ENCODE data around the gene MYB. TPM values are rescaled to one million over a fixed set of nuclear protein-coding genes. Genes with fewer than 3 reads are reported as not detected.
A peak's percentile ranks its signal among the peaks of the same experiment; 100 is the strongest.

MYB gene
- total and polyA plus RNA-seq, 2 experiments from 2014 or later: 4.2 to 7.9 TPM

DNA sequence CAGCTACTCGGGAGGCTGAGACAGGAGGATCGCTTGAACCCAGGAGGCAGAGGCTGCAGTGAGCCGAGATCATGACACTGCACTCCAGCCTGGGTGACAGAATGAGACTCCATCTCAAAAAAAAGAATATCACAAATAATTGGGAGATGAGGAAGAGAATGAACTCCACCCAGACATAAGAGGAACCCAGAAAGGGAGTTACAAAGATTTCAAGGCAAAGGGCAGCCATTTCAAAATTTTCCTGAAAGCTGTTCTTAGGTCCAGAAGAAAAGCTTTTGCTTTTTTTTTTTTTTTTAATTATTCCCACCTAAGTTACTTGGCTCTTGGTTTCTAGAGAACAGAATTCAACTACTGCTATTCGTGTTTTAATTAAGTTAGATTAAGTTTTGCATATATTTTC lies 23.8 kb downstream of the MYB start (continued):
- TF ChIP-seq ZNF462 (CRISPR knock-in tag; IDR thresholded peaks at IDR 0.05): no peak

- DNase-seq (ENCODE audit: low spot score) (peak; percentile 10), ATAC-seq (peak; percentile 56)
- Mint-ChIP-seq H3K4me1 (no peaks in the 10 kb centered on the region; the same call in 2 of the 3 replicates), H3K27me3 (ENCODE audit: insufficient read depth, low read depth, poor library complexity) (no peaks in the 10 kb centered on the region), H3K4me3 (no peak overlapping the region), H3K9me3 (peaks cover 12% of the 10 kb centered on the region), H3K27ac (no peak overlapping the region), H3K36me3 (ENCODE audit: low read depth) (peaks cover 25% of the 10 kb centered on the region)
- H2AFZ ChIP-seq: no peak overlapping the region
- no peaks in the 10 kb centered on the region for H4K20me1 ChIP-seq (replicated peaks; ENCODE audit: insufficient read depth)
- no peaks in the 10 kb centered on the region for H3F3A ChIP-seq (replicated peaks; ENCODE audit: low read depth)
- no peak overlapping the region for H3K4me3 ChIP-seq
- TF ChIP-seq ZNF462 (CRISPR knock-in tag; IDR thresholded peaks at IDR 0.05): no peak
- TF ChIP-seq NANOG (IDR thresholded peaks at IDR 0.05; ENCODE audit: borderline replicate concordance): no peak
- no peak for TF ChIP-seq JUNB (IDR thresholded peaks at IDR 0.05; ENCODE audit: unreplicated experiment)
- 0 out of 2 replicates have a peak overlapping the region, but pooled peaks have one; percentile 2 for H3K27ac ChIP-seq (ENCODE audit: low read depth)
- H3K4me2 ChIP-seq: no peak overlapping the region
- no peaks in the 10 kb centered on the region for H3K9me2 ChIP-seq (ENCODE audit: insufficient read depth)
- peaks cover 16% of the 10 kb centered on the region for H3K36me3 ChIP-seq (ENCODE audit: insufficient read depth)
- H3K27me3 ChIP-seq (ENCODE audit: insufficient read depth): no peaks in the 10 kb centered on the region
- no peaks in the 10 kb centered on the region for H3K79me2 ChIP-seq (replicated peaks; ENCODE audit: insufficient read depth)
- H3K4me1 ChIP-seq (ENCODE audit: insufficient read depth): peaks cover 5% of the 10 kb centered on the region; the same call in 1 of the 2 replicates
Observed at GRCh38 chr6:135209803-135210202, 28.7 kb downstream of the MYB start.

All from GM23338 (cell line).